ENCODE measurements around the gene TECRL.

TECRL gene, protein sequence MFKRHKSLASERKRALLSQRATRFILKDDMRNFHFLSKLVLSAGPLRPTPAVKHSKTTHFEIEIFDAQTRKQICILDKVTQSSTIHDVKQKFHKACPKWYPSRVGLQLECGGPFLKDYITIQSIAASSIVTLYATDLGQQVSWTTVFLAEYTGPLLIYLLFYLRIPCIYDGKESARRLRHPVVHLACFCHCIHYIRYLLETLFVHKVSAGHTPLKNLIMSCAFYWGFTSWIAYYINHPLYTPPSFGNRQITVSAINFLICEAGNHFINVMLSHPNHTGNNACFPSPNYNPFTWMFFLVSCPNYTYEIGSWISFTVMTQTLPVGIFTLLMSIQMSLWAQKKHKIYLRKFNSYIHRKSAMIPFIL

DNA sequence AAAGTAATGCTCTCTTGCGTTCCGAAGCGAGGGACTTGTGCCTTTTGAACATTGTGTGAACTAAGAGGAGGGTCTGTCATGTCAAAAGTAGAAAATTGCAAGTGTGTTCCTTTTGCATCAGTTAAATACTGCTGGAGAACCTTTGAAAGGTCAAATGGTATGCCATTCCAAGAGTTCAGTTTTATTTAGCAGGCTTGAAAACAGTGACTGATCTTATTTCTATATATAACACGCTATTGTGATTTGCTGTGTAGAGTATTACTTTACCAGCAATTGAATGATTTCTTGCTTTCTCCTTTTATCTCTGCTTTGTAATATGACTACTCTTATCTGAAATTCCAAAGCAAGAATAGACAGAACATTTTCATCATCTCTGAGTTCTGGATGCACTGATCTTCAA lies at the start of gene TECRL:
Gene TECRL, minus strand, starts transcription at position 151 of the 400 bp plus-strand sequence. Its CDS starts 99 bp downstream, at position 52.
- no peaks in the 10 kb centered on the region for H3K9me3 ChIP-seq (ENCODE audit: insufficient read depth, low read depth, low read length)
- H3K27me3 ChIP-seq (ENCODE audit: insufficient read depth, low read length): no peaks in the 10 kb centered on the region
- no peak within 1 kb of the TSS for H3K4me3 ChIP-seq (ENCODE audit: low read length)
- H3K36me3 ChIP-seq (ENCODE audit: insufficient read depth, low read depth, low read length): no peaks in the 10 kb centered on the region
- H3K9ac ChIP-seq (ENCODE audit: low read depth, low read length): no peak within 1 kb of the TSS
- H3K4me1 ChIP-seq (ENCODE audit: insufficient read depth, low read length): no peaks in the 10 kb centered on the region
- no peak within 1 kb of the TSS for H3K27ac ChIP-seq (ENCODE audit: low read length)

DNA sequence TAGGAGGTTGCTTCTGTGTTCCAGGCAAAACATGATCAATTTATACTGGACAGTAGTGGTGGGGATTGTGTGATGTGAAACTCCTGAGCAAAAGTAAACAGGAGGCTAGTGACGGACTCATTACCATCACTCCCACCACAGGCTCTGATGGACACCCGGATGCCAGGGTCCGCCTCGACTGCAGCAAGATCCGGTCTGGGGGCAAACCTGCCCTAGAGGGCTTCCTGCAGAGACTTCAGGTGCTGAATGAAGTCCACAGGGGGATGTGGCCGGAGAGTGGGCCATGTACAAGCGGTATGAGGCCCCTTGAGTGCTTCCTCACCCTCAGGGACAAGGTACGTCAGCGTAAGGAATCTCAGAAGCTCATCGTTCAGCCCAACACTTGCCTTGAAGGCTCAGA lies 23.4 kb upstream of the TECRL start:
- H3K4me3 ChIP-seq (ENCODE audit: low read length): no peak overlapping the region
- H3K27me3 ChIP-seq (ENCODE audit: insufficient read depth, low read length): no peaks in the 10 kb centered on the region
- H3K4me1 ChIP-seq (ENCODE audit: insufficient read depth, low read length): no peaks in the 10 kb centered on the region
- H3K9me3 ChIP-seq (ENCODE audit: insufficient read depth, low read depth, low read length): peaks cover 17% of the 10 kb centered on the region; the same call in 1 of the 2 replicates
- no peak overlapping the region for H3K27ac ChIP-seq (ENCODE audit: low read length)
- H3K9ac ChIP-seq (ENCODE audit: low read depth, low read length): no peak overlapping the region
- no peaks in the 10 kb centered on the region for H3K36me3 ChIP-seq (ENCODE audit: insufficient read depth, low read depth, low read length)

DNA sequence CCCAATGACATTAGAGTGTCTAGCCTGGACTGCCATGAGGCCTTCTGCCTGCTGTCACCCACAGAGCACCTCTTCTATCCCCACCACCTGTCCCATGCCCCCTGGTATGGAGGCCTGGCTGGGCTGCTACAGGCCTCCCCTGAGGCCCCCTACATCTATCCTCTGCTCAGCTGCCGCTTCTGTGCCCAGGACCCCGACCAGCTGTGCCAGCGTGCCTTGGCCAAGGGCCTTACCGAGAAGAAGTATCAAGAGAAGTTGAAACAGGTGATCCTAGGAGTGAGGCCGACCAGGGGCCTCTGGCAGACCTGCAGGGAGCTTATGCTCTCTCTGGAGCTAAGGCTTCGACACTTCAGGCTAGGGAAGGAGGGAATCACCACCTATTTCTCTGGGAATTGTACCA lies 21.7 kb upstream of the TECRL start:
- no peaks in the 10 kb centered on the region for H3K36me3 ChIP-seq (ENCODE audit: insufficient read depth, low read depth, low read length)
- H3K9me3 ChIP-seq (ENCODE audit: insufficient read depth, low read depth, low read length): peaks cover 17% of the 10 kb centered on the region; the same call in 1 of the 2 replicates
- H3K4me1 ChIP-seq (ENCODE audit: insufficient read depth, low read length): no peaks in the 10 kb centered on the region
- H3K27me3 ChIP-seq (ENCODE audit: insufficient read depth, low read length): no peaks in the 10 kb centered on the region
- H3K27ac ChIP-seq (ENCODE audit: low read length): no peak overlapping the region
- H3K4me3 ChIP-seq (ENCODE audit: low read length): no peak overlapping the region
- H3K9ac ChIP-seq (ENCODE audit: low read depth, low read length): no peak overlapping the region

DNA sequence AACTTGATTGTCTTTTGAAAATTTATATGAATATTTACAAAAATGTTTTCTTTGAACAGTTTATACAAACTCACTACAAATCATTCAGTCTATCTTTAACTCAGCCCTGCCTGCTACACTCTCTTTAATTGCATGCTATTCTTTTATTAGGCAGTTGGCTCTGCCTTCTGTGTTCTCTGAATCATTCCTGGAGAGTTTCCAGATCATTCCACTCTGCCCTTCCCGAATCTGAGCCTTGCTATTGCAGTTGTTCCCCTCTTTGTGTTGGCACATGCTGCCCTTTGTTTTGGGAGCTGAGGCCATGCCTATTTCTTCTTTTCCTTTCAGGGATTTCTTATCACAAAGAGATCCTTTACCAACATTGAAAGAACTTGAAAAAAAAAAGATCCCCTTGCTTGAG lies 8.7 kb upstream of the TECRL start:
- Histone ChIP-seq H3K27me3 (ENCODE audit: insufficient read depth, low read length) (no peaks in the 10 kb centered on the region), H3K9ac (ENCODE audit: low read depth, low read length) (no peak overlapping the region), H3K9me3 (ENCODE audit: insufficient read depth, low read depth, low read length) (no peaks in the 10 kb centered on the region), H3K36me3 (ENCODE audit: insufficient read depth, low read depth, low read length) (no peaks in the 10 kb centered on the region), H3K4me1 (ENCODE audit: insufficient read depth, low read length) (no peaks in the 10 kb centered on the region), H3K4me3 (ENCODE audit: low read length) (no peak overlapping the region), H3K27ac (ENCODE audit: low read length) (no peak overlapping the region)

DNA sequence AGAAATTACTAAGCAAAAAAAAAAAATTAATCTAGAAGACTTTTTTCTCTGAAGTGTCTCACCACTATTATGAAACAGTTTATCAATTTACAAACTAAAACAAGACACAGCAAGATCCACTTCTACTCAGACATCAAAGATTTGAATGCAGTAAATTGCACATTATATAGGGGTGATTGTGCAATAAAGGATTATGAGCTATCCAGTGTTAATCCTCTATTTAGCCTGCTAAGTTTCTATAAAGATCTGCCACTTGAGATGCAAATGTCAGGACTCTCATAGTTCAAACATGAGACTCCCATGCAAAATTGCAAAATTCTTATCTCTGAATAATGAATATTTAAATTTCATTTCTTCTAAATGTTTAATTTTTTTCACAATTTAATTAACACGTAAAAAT lies 2.2 kb downstream of the TECRL start:
- H3K4me1 ChIP-seq (ENCODE audit: insufficient read depth, low read length): no peaks in the 10 kb centered on the region
- H3K9me3 ChIP-seq (ENCODE audit: insufficient read depth, low read depth, low read length): no peaks in the 10 kb centered on the region
- no peaks in the 10 kb centered on the region for H3K36me3 ChIP-seq (ENCODE audit: insufficient read depth, low read depth, low read length)
- no peaks in the 10 kb centered on the region for H3K27me3 ChIP-seq (ENCODE audit: insufficient read depth, low read length)
- H3K4me3 ChIP-seq (ENCODE audit: low read length): no peak overlapping the region
- no peak overlapping the region for H3K27ac ChIP-seq (ENCODE audit: low read length)
- no peak overlapping the region for H3K9ac ChIP-seq (ENCODE audit: low read depth, low read length)

DNA sequence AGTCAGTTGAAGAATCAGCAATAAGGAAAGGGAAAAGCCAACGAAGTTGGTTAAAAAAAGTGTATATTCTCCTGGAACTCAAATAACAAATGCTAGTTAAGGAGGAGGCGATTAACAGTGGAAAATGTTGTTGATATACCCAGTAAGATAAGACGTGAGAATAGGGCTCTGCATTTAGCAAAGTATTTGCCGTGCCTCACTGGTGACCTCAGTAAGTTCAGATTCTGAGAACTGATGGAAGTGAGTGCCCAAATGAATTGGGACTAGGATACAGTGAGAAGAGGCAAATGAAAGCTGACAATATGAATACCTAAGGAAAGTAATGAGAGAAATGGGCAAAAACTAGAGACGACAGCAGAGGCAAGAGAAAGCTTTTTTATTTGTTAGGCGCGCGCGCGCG lies 3.5 kb downstream of the TECRL start:
- Histone ChIP-seq H3K36me3 (ENCODE audit: insufficient read depth, low read depth, low read length) (no peaks in the 10 kb centered on the region), H3K4me3 (ENCODE audit: low read length) (no peak overlapping the region), H3K27ac (ENCODE audit: low read length) (no peak overlapping the region), H3K27me3 (ENCODE audit: insufficient read depth, low read length) (no peaks in the 10 kb centered on the region), H3K4me1 (ENCODE audit: insufficient read depth, low read length) (no peaks in the 10 kb centered on the region), H3K9ac (ENCODE audit: low read depth, low read length) (no peak overlapping the region), H3K9me3 (ENCODE audit: insufficient read depth, low read depth, low read length) (no peaks in the 10 kb centered on the region)

DNA sequence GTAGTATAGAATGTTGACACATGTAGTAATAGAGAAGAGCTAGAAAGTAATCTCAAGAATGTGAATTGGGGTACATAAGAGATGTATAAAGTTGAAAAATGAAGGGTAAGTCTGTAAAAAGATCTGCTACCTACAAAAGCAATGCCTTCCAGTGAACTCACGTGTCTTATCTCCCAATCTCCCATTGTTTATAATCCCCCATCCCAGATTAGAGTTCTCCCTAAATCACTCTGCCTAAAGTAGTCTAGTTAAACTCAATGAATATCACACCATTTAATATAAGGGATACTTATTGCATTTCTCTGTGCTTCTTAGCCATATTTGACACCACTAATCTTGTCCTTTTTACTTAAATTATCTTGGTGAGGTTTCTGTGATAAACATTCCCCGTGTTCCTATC lies 6.6 kb downstream of the TECRL start:
- no peak overlapping the region for H3K4me3 ChIP-seq (ENCODE audit: low read length)
- H3K9ac ChIP-seq (ENCODE audit: low read depth, low read length): no peak overlapping the region
- H3K27me3 ChIP-seq (ENCODE audit: insufficient read depth, low read length): no peaks in the 10 kb centered on the region
- no peaks in the 10 kb centered on the region for H3K4me1 ChIP-seq (ENCODE audit: insufficient read depth, low read length)
- peaks cover 12% of the 10 kb centered on the region for H3K9me3 ChIP-seq (ENCODE audit: insufficient read depth, low read depth, low read length)
- H3K27ac ChIP-seq (ENCODE audit: low read length): no peak overlapping the region
- no peaks in the 10 kb centered on the region for H3K36me3 ChIP-seq (ENCODE audit: insufficient read depth, low read depth, low read length)

DNA sequence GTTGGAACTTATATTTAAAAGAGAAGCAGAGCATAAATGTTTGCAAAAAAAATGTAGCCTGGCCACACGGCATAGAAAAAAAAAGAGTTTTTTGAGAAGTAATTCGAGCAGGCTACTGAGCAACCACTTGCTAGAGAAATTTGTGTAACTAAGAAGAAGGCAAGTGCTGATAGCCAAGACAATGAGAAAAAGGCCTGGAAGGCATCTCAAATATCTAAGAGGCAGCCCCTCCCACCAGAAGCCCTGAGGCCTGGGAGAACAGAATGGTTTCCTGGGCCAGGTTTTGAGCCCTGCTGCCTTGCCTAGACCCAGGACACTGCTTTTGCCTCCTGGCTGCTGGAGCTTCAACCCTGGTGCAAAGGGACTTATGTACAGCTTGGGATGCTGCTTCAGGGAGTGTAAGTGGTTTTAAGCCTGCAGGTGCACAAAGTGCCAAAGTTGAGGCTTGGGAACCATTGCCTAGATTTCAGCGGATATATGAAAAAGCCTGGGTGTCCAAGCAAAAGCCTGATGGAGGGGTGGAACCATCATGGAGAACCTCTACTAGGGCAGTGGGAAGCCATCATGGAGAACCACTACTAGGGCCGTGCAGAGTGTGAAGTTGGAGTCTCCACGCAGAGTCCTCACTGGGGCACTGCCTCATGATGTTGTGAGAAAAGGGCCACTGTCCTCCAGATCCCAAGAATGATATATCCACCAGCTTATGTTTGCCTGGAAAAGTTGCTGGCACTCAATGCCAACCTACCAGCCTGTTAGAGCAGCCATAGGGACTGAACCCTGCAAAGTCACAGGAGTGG lies 9.7 kb downstream of the TECRL start:
- no peak overlapping the region for H3K9ac ChIP-seq (ENCODE audit: low read depth, low read length)
- H3K36me3 ChIP-seq (ENCODE audit: insufficient read depth, low read depth, low read length): no peaks in the 10 kb centered on the region
- H3K27ac ChIP-seq (ENCODE audit: low read length): no peak overlapping the region
- H3K4me1 ChIP-seq (ENCODE audit: insufficient read depth, low read length): no peaks in the 10 kb centered on the region
- H3K9me3 ChIP-seq (ENCODE audit: insufficient read depth, low read depth, low read length): peaks cover 12% of the 10 kb centered on the region
- no peaks in the 10 kb centered on the region for H3K27me3 ChIP-seq (ENCODE audit: insufficient read depth, low read length)
- H3K4me3 ChIP-seq (ENCODE audit: low read length): no peak overlapping the region

DNA sequence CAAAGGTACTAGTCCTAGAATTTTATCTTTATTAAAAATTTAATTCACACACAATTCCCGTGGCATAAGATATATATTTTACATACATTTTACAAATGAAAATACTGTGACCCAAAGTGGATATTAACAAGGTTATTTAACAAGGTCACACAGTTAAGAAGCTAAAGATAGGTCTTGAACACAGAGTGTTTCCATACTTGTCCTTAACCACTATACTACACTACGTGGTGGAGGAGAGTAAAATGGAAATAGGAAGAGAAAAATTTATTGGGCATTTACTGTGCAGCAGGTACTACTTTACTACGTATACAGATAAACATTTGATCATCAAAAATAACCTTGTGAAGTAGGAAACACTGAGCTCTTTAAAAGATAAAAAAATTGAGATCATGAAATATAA lies 14.8 kb downstream of the TECRL start:
- Histone ChIP-seq H3K27me3 (ENCODE audit: insufficient read depth, low read length) (no peaks in the 10 kb centered on the region), H3K4me1 (ENCODE audit: insufficient read depth, low read length) (no peaks in the 10 kb centered on the region), H3K36me3 (ENCODE audit: insufficient read depth, low read depth, low read length) (no peaks in the 10 kb centered on the region), H3K9ac (ENCODE audit: low read depth, low read length) (no peak overlapping the region), H3K9me3 (ENCODE audit: insufficient read depth, low read depth, low read length) (peaks cover 3% of the 10 kb centered on the region), H3K27ac (ENCODE audit: low read length) (no peak overlapping the region), H3K4me3 (ENCODE audit: low read length) (no peak overlapping the region)

DNA sequence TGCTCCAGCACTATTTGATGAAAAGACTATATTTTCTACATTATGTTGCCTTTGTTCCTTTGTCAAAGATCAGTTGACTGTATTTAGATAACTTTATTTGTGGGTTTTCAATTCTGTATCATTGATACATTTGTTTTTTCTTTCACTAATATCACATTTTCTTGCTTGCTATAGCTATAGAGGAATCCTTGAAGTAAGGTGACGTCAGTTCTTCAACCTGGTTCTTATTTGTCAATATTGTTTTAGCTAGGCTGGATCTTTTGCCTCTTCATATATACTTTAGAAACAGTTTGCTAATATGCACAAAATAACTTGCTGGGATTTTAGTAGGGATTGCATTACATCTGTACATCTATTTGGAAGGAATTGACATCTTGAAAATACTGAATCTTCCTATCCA lies 21.0 kb downstream of the TECRL start:
- no peaks in the 10 kb centered on the region for H3K36me3 ChIP-seq (ENCODE audit: insufficient read depth, low read depth, low read length)
- no peak overlapping the region for H3K9ac ChIP-seq (ENCODE audit: low read depth, low read length)
- no peaks in the 10 kb centered on the region for H3K4me1 ChIP-seq (ENCODE audit: insufficient read depth, low read length)
- no peak overlapping the region for H3K4me3 ChIP-seq (ENCODE audit: low read length)
- no peaks in the 10 kb centered on the region for H3K9me3 ChIP-seq (ENCODE audit: insufficient read depth, low read depth, low read length)
- H3K27me3 ChIP-seq (ENCODE audit: insufficient read depth, low read length): no peaks in the 10 kb centered on the region
- no peak overlapping the region for H3K27ac ChIP-seq (ENCODE audit: low read length)

DNA sequence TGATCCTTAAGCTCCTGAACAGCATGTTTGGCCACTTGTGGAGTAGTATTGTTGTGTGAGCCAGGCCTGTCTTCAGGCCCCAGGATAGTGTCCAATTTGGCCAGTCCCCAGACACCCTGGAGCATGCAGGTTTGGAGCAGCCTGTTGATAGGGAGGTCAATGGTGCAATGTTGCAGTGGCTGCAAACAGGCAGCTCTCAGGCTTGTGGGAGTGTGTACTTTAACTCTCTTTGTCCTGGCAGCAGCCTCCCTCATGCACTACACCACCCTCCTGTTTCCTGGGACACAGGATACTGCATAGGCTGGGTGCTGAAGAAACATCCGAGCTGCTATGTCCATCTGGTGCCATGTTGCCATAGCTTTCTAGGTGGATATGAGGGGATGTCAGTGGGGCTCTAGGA lies 24.0 kb downstream of the TECRL start:
- Histone ChIP-seq H3K9me3 (ENCODE audit: insufficient read depth, low read depth, low read length) (no peaks in the 10 kb centered on the region), H3K27me3 (ENCODE audit: insufficient read depth, low read length) (no peaks in the 10 kb centered on the region), H3K4me3 (ENCODE audit: low read length) (no peak overlapping the region), H3K36me3 (ENCODE audit: insufficient read depth, low read depth, low read length) (no peaks in the 10 kb centered on the region), H3K4me1 (ENCODE audit: insufficient read depth, low read length) (no peaks in the 10 kb centered on the region), H3K27ac (ENCODE audit: low read length) (no peak overlapping the region), H3K9ac (ENCODE audit: low read depth, low read length) (no peak overlapping the region)
